NCI-H1105 (cell line): Measurements from ENCODE around the gene ARHGAP31.
"Not testable (repeated sequence)": the region's sequence is repeated elsewhere in the genome, so short reads cannot be mapped to it uniquely, and the experiment has no call there.

Experiments used
- DNase-seq: peaks from one replicate; lab custom pipeline; 2025; lab: John Stamatoyannopoulos, UW

Gene ARHGAP31

GRCh38 chr3:119350114-119350513 is 55.9 kb downstream of the ARHGAP31 start:
- no peak for DNase-seq

- no peak for DNase-seq
Measured at GRCh38 chr3:119351581-119351980, 57.4 kb downstream of the ARHGAP31 start.

GRCh38 chr3:119352034-119352609 is 57.9 kb downstream of the ARHGAP31 start:
- DNase-seq, result no peak

- no peak for DNase-seq
Measured at GRCh38 chr3:119352863-119353527, 58.8 kb downstream of the ARHGAP31 start.

- DNase-seq, result not testable (repeated sequence)
Measured at GRCh38 chr3:119355608-119356007, 61.4 kb downstream of the ARHGAP31 start.

- DNase-seq, result no peak
Measured at GRCh38 chr3:119356646-119357045, 62.5 kb downstream of the ARHGAP31 start.

GRCh38 chr3:119357190-119357589 is 63.0 kb downstream of the ARHGAP31 start:
- DNase-seq, result no peak

GRCh38 chr3:119359476-119360326 is 65.5 kb downstream of the ARHGAP31 start:
- DNase-seq, result no peak

GRCh38 chr3:119360736-119361462 is 66.7 kb downstream of the ARHGAP31 start:
- DNase-seq, result no peak

GRCh38 chr3:119362010-119362409 is 67.8 kb downstream of the ARHGAP31 start:
- no peak for DNase-seq

- no peak for DNase-seq
Measured at GRCh38 chr3:119362940-119363725, 69.0 kb downstream of the ARHGAP31 start.

- DNase-seq, result no peak
Measured at GRCh38 chr3:119364401-119364800, 70.2 kb downstream of the ARHGAP31 start.

GRCh38 chr3:119365418-119365817 is 71.2 kb downstream of the ARHGAP31 start:
- no peak for DNase-seq

GRCh38 chr3:119367000-119367399 is 72.8 kb downstream of the ARHGAP31 start:
- DNase-seq, result no peak

GRCh38 chr3:119368298-119368697 is 74.1 kb downstream of the ARHGAP31 start:
- no peak for DNase-seq

GRCh38 chr3:119371786-119372185 is 77.6 kb downstream of the ARHGAP31 start:
- DNase-seq, result not testable (repeated sequence)

- DNase-seq, result no peak
Measured at GRCh38 chr3:119375106-119375505, 80.9 kb downstream of the ARHGAP31 start.

GRCh38 chr3:119375510-119375909 is 81.3 kb downstream of the ARHGAP31 start:
- no peak for DNase-seq

GRCh38 chr3:119376758-119377157 is 82.6 kb downstream of the ARHGAP31 start:
- no peak for DNase-seq

- no peak for DNase-seq
Measured at GRCh38 chr3:119378259-119378803, 84.1 kb downstream of the ARHGAP31 start.

- peak; percentile 17 for DNase-seq
Measured at GRCh38 chr3:119380697-119381096, 86.5 kb downstream of the ARHGAP31 start.
